Measurements from ENCODE around the gene CAMSAP1.
A peak's percentile ranks its signal among the peaks of the same experiment; 100 is the strongest.

CAMSAP1 gene

DNA sequence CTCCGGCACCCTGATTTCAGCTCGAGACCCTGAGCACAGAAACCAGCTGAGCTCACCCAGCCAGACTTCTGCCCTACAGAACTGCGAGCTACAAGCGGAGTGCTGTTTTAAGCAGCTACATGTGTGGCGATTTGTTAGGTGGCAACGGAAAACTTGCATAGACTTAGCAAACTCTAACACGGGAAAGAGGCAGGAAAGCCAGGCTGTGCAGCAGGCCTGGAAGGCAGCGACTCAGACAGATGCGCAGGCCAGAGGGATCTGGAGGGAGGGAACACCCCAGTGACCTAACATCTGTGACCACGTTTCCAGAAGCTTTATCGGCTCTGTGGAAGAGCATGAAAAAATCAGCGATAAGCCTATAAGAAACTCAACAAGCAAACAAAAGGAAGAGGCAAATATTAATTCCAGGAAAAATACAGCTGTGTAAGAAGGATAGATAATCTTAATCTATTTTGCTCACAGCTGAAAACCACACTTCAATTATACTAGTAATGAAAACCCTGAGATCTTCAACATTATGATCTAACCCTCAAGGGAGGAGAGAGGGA is 42.9 kb upstream of the CAMSAP1 start:
- H3K9ac ChIP-seq (ENCODE audit: low read length) = no peak overlapping the region
- no peak overlapping the region for H3K4ac ChIP-seq (ENCODE audit: low read depth in 1 of 2, low read length in 2 of 2)
- H4K91ac ChIP-seq (ENCODE audit: low read length) = no peak overlapping the region
- H2AFZ ChIP-seq (ENCODE audit: low read depth, low read length) = no peak overlapping the region
- no peak overlapping the region for H3K14ac ChIP-seq (ENCODE audit: low read length in 2 of 2)
- H2BK12ac ChIP-seq (ENCODE audit: low read length in 2 of 2) = no peak overlapping the region
- no peak overlapping the region for H2BK5ac ChIP-seq (ENCODE audit: low read depth, low read length, poor library complexity, severe bottlenecking)
- 94% methylated on average over 9 of the region's 12 CpGs for WGBS
- no peak overlapping the region for H3K4me2 ChIP-seq (ENCODE audit: low read length, poor library complexity, severe bottlenecking)
- no peak overlapping the region for H3K27ac ChIP-seq (ENCODE audit: low read length, poor library complexity, severe bottlenecking)
- no peak for DNase-seq
- no peak overlapping the region for H2BK120ac ChIP-seq (ENCODE audit: low read depth, low read length)
- H3K4me1 ChIP-seq (ENCODE audit: control insufficient read depth, insufficient read depth, low read depth, low read length) = peaks cover 27% of the 10 kb centered on the region
- H2BK15ac ChIP-seq (ENCODE audit: low read depth, poor library complexity, severe bottlenecking) = no peak overlapping the region
- no peaks in the 10 kb centered on the region for H3K9me3 ChIP-seq (ENCODE audit: control insufficient read depth, low read length)
- no peak overlapping the region for H3K18ac ChIP-seq (ENCODE audit: low read depth in 1 of 2, low read length in 2 of 2)
- H3K79me1 ChIP-seq (replicated peaks; ENCODE audit: low read length, poor library complexity, severe bottlenecking) = peaks cover 38% of the 10 kb centered on the region
- no peaks in the 10 kb centered on the region for H3K27me3 ChIP-seq (ENCODE audit: control insufficient read depth in 1 of 2, insufficient read depth in 1 of 2, low read length in 2 of 2)
- H3K4me3 ChIP-seq (ENCODE audit: insufficient read depth in 1 of 2, low read depth in 1 of 2, low read length in 2 of 2) = no peak overlapping the region
- H2AK5ac ChIP-seq (ENCODE audit: low read length, severe bottlenecking) = no peak overlapping the region
- peaks cover 53 to 63% of the 10 kb centered on the region in 2 experiments for H3K36me3 ChIP-seq (ENCODE audit: control insufficient read depth in 1 of 2, insufficient read depth in 2 of 2, low read depth in 1 of 2, low read length in 2 of 2)
- H4K8ac ChIP-seq (ENCODE audit: low read length) = peak overlapping the region; percentile 1
- peak overlapping the region in 1 of 2 experiments; percentile 9 for H3K23ac ChIP-seq (ENCODE audit: low read length in 2 of 2)

DNA sequence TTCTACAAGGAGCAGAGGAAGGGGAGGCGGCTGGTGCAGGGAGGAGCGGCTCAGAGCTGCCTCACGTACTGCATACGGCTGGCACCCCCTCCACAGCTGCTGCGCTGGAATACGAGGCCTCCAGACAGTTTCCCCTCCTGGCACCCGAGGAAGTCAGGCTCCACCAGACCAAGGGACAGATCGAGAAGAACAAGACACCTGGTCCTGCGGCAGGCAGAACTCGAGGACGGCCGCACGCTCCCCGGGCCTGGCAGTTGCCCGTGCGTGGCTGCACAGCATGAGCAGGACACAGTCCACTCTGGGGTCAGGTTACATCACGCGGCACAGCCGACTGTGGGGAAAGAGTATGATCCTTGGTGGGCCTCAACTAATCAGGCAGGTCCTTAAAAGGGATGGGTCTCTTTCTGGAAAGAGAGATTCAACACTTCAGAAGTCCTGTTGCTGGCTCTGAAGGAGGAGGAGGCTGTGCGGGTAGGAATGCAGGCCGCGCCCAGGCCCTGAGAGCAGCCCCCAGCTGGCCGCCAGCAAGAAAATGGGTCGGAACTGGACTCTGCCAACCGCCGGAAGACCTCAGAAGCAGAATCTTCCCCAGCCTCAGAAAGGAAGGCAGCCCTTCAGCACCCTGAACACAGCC is 42.3 kb upstream of the CAMSAP1 start:
- Histone ChIP-seq H3K4me1 (ENCODE audit: control insufficient read depth, insufficient read depth, low read depth, low read length) (peaks cover 27% of the 10 kb centered on the region), H3K4me3 (ENCODE audit: insufficient read depth in 1 of 2, low read depth in 1 of 2, low read length in 2 of 2) (no peak overlapping the region), H3K9me3 (ENCODE audit: control insufficient read depth, low read length) (no peaks in the 10 kb centered on the region), H2BK120ac (ENCODE audit: low read depth, low read length) (no peak overlapping the region), H3K4me2 (ENCODE audit: low read length, poor library complexity, severe bottlenecking) (no peak overlapping the region), H3K4ac (ENCODE audit: low read depth in 1 of 2, low read length in 2 of 2) (no peak overlapping the region), H3K27ac (ENCODE audit: low read length, poor library complexity, severe bottlenecking) (no peak overlapping the region), H2AFZ (ENCODE audit: low read depth, low read length) (no peak overlapping the region), H3K14ac (ENCODE audit: low read length in 2 of 2) (peak overlapping the region in 1 of 2 experiments; percentile 48), H3K23ac (ENCODE audit: low read length in 2 of 2) (peak overlapping the region in 1 of 2 experiments; percentile 9), H3K9ac (ENCODE audit: low read length) (no peak overlapping the region), H3K27me3 (ENCODE audit: control insufficient read depth in 1 of 2, insufficient read depth in 1 of 2, low read length in 2 of 2) (no peaks in the 10 kb centered on the region), H2BK5ac (ENCODE audit: low read depth, low read length, poor library complexity, severe bottlenecking) (no peak overlapping the region), H2AK5ac (ENCODE audit: low read length, severe bottlenecking) (no peak overlapping the region), H3K18ac (ENCODE audit: low read depth in 1 of 2, low read length in 2 of 2) (no peak overlapping the region), H2BK12ac (ENCODE audit: low read length in 2 of 2) (no peak overlapping the region), H4K8ac (ENCODE audit: low read length) (peak overlapping the region; percentile 5), H3K79me1 (replicated peaks; ENCODE audit: low read length, poor library complexity, severe bottlenecking) (peaks cover 37% of the 10 kb centered on the region), H4K91ac (ENCODE audit: low read length) (no peak overlapping the region), H3K36me3 (ENCODE audit: control insufficient read depth in 1 of 2, insufficient read depth in 2 of 2, low read depth in 1 of 2, low read length in 2 of 2) (peaks cover 59 to 66% of the 10 kb centered on the region in 2 experiments), H2BK15ac (ENCODE audit: low read depth, poor library complexity, severe bottlenecking) (no peak overlapping the region)
- no peak for DNase-seq
- 97% methylated on average over 26 of the region's 26 CpGs for WGBS

DNA sequence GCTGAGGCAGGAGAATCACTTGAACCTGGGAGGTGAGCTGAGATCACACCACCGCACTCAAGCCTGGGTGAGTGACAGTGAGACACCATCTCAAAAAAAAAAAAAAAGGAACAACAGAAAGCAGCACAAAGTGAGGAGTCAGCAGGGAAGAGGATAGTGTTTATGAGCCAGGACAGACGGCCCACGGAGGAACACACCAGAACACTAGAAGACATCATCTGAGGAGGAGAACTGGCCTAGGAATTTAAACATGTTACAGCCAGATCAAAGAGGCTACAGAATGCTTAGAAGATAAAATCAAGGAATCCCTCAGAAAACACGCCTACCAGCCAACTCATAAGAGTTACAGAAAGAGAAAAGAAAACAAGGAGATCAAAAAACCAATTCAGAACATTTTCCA is 41.6 kb upstream of the CAMSAP1 start:
- no peak overlapping the region for H3K14ac ChIP-seq (ENCODE audit: low read length in 2 of 2)
- H2BK5ac ChIP-seq (ENCODE audit: low read depth, low read length, poor library complexity, severe bottlenecking) = no peak overlapping the region
- no peak overlapping the region for H3K4ac ChIP-seq (ENCODE audit: low read depth in 1 of 2, low read length in 2 of 2)
- peaks cover 60 to 67% of the 10 kb centered on the region in 2 experiments for H3K36me3 ChIP-seq (ENCODE audit: control insufficient read depth in 1 of 2, insufficient read depth in 2 of 2, low read depth in 1 of 2, low read length in 2 of 2)
- H3K27ac ChIP-seq (ENCODE audit: low read length, poor library complexity, severe bottlenecking) = no peak overlapping the region
- no peaks in the 10 kb centered on the region for H3K27me3 ChIP-seq (ENCODE audit: control insufficient read depth in 1 of 2, insufficient read depth in 1 of 2, low read length in 2 of 2)
- no peak for DNase-seq
- H3K23ac ChIP-seq (ENCODE audit: low read length in 2 of 2) = no peak overlapping the region
- 87% methylated on average over 4 of the region's 4 CpGs for WGBS
- no peak overlapping the region for H3K4me3 ChIP-seq (ENCODE audit: insufficient read depth in 1 of 2, low read depth in 1 of 2, low read length in 2 of 2)
- H3K18ac ChIP-seq (ENCODE audit: low read depth in 1 of 2, low read length in 2 of 2) = no peak overlapping the region
- H3K79me1 ChIP-seq (replicated peaks; ENCODE audit: low read length, poor library complexity, severe bottlenecking) = peaks cover 32% of the 10 kb centered on the region
- no peak overlapping the region for H2BK15ac ChIP-seq (ENCODE audit: low read depth, poor library complexity, severe bottlenecking)
- H2AK5ac ChIP-seq (ENCODE audit: low read length, severe bottlenecking) = no peak overlapping the region
- H3K9me3 ChIP-seq (ENCODE audit: control insufficient read depth, low read length) = no peaks in the 10 kb centered on the region
- no peak overlapping the region for H4K8ac ChIP-seq (ENCODE audit: low read length)
- H3K9ac ChIP-seq (ENCODE audit: low read length) = no peak overlapping the region
- H3K4me2 ChIP-seq (ENCODE audit: low read length, poor library complexity, severe bottlenecking) = no peak overlapping the region
- H2AFZ ChIP-seq (ENCODE audit: low read depth, low read length) = no peak overlapping the region
- peaks cover 27% of the 10 kb centered on the region for H3K4me1 ChIP-seq (ENCODE audit: control insufficient read depth, insufficient read depth, low read depth, low read length)
- no peak overlapping the region for H2BK120ac ChIP-seq (ENCODE audit: low read depth, low read length)
- H4K91ac ChIP-seq (ENCODE audit: low read length) = no peak overlapping the region
- no peak overlapping the region for H2BK12ac ChIP-seq (ENCODE audit: low read length in 2 of 2)

DNA sequence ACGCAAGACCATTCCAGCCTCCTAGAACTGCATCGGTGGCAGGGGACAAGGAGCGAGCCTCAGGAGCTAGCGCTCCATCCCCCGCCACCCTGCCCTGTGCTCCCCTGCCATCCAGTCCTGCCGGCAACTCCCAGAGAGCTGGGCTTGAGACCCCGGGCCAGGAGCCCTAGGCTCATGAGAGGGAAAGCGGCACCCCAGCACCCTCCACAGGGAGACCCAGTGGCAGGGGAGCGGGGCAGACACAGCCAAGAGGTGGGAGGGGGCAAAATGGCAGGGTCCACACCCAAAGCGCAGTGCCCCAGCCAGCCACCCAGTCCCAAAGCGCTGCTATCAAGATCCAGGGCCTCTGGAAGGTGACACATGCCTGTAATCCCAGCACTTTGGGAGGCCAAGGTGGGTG is 41.1 kb upstream of the CAMSAP1 start:
- Histone ChIP-seq H2BK5ac (ENCODE audit: low read depth, low read length, poor library complexity, severe bottlenecking) (no peak overlapping the region), H3K79me1 (replicated peaks; ENCODE audit: low read length, poor library complexity, severe bottlenecking) (peaks cover 30% of the 10 kb centered on the region), H3K4me1 (ENCODE audit: control insufficient read depth, insufficient read depth, low read depth, low read length) (peaks cover 27% of the 10 kb centered on the region), H2AK5ac (ENCODE audit: low read length, severe bottlenecking) (no peak overlapping the region), H4K8ac (ENCODE audit: low read length) (no peak overlapping the region), H4K91ac (ENCODE audit: low read length) (no peak overlapping the region), H3K18ac (ENCODE audit: low read depth in 1 of 2, low read length in 2 of 2) (no peak overlapping the region), H2BK15ac (ENCODE audit: low read depth, poor library complexity, severe bottlenecking) (no peak overlapping the region), H2BK12ac (ENCODE audit: low read length in 2 of 2) (no peak overlapping the region), H3K9me3 (ENCODE audit: control insufficient read depth, low read length) (no peaks in the 10 kb centered on the region), H2AFZ (ENCODE audit: low read depth, low read length) (no peak overlapping the region), H3K4me2 (ENCODE audit: low read length, poor library complexity, severe bottlenecking) (no peak overlapping the region), H3K27ac (ENCODE audit: low read length, poor library complexity, severe bottlenecking) (no peak overlapping the region), H3K14ac (ENCODE audit: low read length in 2 of 2) (no peak overlapping the region), H3K27me3 (ENCODE audit: control insufficient read depth in 1 of 2, insufficient read depth in 1 of 2, low read length in 2 of 2) (no peaks in the 10 kb centered on the region), H3K36me3 (ENCODE audit: control insufficient read depth in 1 of 2, insufficient read depth in 2 of 2, low read depth in 1 of 2, low read length in 2 of 2) (peaks cover 64 to 68% of the 10 kb centered on the region in 2 experiments), H3K4me3 (ENCODE audit: insufficient read depth in 1 of 2, low read depth in 1 of 2, low read length in 2 of 2) (no peak overlapping the region), H2BK120ac (ENCODE audit: low read depth, low read length) (no peak overlapping the region), H3K4ac (ENCODE audit: low read depth in 1 of 2, low read length in 2 of 2) (no peak overlapping the region), H3K23ac (ENCODE audit: low read length in 2 of 2) (no peak overlapping the region), H3K9ac (ENCODE audit: low read length) (no peak overlapping the region)
- no peak for DNase-seq
- WGBS = 89% methylated on average over 11 of the region's 11 CpGs
